HG03571 (cell line): ENCODE data around the gene MACC1.
"Not testable (repeated sequence)": the region's sequence is repeated elsewhere in the genome, so short reads cannot be mapped to it uniquely, and the experiment has no call there.

Source experiments
- ATAC-seq: cut with Tn5 transposase; IDR thresholded peaks from one replicate; pipeline ENCODE4 v1.9.1; 2021; ENCODE audit not compliant: unreplicated experiment

The MACC1 gene

DNA sequence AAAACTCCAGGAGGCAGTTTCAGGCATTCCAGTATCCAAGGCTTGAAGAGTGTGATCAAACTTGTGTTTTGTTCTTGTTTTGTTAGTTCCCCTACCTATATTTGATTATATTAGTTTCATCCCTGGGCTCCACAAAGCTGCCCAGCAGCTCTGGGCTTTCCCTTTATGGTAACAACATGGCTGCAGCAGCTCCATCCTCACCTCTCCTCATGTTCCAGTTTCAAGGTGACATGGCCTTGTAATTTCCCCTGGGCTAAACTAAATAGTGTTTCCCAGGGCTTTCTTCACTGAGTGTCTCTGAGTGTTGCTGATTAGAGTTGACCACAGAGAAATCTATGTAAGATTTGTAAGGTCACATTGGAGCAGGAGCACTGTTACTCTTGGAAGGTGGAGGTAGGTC is 83.4 kb downstream of the MACC1 start:
- no peak for ATAC-seq

DNA sequence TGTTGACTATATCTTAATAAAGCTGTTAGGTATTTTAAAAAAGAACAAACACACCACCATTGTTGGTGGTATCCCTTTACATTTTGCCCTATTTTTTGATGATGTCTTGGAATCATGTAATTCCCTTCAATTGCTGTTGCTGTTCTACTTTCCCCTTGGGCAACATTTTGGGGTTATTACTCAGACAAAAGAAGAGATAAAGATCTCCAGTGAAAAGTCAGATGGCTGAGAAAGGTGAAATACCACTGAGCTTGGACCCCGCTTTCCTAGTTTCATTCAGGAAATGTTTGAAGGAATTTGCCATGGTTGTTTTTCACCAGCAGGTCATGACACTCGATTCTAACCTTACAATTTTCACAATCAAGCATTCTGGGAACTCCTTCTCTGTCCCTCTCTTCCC is 84.6 kb downstream of the MACC1 start:
- ATAC-seq, result no peak

DNA sequence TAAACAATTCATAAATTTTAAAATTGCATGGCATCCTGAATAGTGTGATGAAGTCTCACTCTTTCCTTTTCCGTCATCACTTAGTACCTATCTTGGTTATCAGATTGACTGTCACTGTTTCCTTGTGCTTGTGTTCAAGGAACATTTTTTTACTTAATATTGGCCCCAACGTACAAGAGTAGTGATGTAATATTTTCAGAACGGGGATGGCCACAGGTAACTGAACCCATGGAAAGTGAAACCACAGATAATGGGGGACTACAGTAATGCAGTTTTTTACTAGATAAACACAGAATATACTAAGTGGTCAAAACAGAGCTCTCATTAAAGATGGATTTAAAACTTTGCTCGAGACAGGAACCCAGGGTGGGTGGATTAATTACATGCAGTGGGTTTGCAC is 85.4 kb downstream of the MACC1 start:
- ATAC-seq, result no peak

- no peak for ATAC-seq
These were observed 87.3 kb downstream of the MACC1 start for GRCh38 chr7:20129920-20130319.

GRCh38 chr7:20128001-20128400 is 89.2 kb downstream of the MACC1 start:
- no peak for ATAC-seq

GRCh38 chr7:20126060-20126459 is 91.1 kb downstream of the MACC1 start:
- ATAC-seq, result not testable (repeated sequence)

DNA sequence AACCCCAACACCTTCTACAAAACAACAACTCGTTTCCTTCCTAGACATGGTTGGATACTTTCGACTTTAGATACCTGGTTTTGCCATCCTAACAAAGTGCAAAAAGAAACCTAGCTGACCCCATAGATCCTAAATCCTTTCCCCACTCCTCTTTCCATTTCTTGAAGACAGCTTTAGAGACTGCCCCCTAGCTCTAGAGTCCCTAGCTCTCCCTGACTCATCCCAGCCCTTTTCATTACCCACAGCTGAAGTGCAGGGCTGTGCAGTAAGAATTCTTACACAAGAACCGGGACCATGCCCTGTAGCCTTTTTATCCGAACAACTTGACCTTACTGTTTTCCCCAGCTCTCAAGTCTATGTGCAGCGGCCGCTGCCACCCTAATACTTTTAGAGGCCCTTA is 93.1 kb downstream of the MACC1 start:
- ATAC-seq, result not testable (repeated sequence)

GRCh38 chr7:20122653-20123316 is 94.4 kb downstream of the MACC1 start:
- ATAC-seq, result not testable (repeated sequence)

- ATAC-seq, result no peak
These were observed 95.1 kb downstream of the MACC1 start for GRCh38 chr7:20122073-20122472.

DNA sequence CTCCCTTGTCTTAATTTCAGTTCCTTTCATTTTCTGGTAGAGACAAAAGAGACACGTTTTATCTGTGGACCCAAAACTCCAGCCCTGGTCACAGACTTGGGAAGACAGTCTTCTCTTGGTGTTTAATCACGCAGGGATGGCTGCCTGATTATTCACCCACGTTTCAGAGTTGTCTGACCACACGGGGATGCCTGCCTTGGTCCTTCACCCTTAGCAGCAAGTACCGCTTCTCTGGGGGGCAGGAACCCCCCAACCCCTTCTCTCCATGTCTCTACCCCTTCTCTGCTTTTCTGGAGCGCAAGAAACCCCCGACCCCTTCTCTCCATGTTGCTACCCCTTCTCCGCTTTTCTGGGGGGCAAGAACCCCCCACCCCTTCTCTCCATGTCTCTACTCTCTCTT is 95.8 kb downstream of the MACC1 start:
- no peak for ATAC-seq

- ATAC-seq, result not testable (repeated sequence)
These were observed 96.5 kb downstream of the MACC1 start for GRCh38 chr7:20120611-20121168.

DNA sequence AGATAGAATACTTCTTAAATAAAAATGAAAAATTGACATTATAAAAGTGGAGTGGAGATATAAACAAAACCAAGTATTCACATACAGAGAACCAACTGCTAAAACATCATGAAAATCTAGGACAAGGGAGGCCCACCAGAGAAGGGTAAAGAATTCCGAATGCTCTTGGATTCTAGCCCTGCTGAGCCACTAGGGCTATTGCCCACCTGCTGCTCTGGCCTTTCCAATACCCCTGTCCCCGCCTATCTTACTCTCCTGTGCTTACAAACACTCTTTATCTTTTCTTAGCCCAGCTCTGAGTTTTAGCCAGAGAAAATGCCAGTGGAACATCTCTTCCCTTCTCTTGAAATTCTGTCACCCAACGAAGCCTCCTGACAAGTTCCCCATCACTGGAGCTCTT is 100.3 kb downstream of the MACC1 start:
- no peak for ATAC-seq

GRCh38 chr7:20114468-20114867 is 102.7 kb downstream of the MACC1 start:
- ATAC-seq, result peak; percentile 84

DNA sequence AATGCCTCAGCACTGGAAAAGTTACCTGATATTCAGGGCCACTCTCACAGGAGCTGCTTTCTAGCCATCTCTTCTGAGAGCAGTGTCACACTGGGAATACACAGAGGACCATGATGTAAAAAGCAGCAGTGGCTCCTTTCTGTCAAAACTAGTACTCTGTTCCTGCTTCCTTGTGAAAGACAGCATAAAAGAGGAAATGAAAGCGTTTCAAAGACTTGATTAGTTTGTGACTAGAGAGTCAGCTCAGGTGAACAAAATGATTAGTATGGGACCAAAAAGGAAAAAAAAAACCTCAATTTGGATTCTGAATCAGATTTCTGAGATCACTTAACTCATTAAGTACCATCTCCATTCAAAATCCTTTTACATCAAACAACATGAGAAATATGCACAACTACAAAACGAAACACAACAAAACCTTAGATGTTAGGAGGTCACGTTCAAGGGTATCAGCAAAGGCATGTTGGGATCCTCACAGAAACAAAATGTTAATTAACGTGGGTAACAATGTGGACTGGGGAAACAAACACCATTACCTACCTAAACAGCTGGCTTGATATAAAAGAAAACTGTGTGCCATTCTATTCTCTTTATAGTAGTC is 103.7 kb downstream of the MACC1 start:
- ATAC-seq, result peak; percentile 89

- no peak for ATAC-seq
These were observed 104.5 kb downstream of the MACC1 start for GRCh38 chr7:20112696-20113095.

DNA sequence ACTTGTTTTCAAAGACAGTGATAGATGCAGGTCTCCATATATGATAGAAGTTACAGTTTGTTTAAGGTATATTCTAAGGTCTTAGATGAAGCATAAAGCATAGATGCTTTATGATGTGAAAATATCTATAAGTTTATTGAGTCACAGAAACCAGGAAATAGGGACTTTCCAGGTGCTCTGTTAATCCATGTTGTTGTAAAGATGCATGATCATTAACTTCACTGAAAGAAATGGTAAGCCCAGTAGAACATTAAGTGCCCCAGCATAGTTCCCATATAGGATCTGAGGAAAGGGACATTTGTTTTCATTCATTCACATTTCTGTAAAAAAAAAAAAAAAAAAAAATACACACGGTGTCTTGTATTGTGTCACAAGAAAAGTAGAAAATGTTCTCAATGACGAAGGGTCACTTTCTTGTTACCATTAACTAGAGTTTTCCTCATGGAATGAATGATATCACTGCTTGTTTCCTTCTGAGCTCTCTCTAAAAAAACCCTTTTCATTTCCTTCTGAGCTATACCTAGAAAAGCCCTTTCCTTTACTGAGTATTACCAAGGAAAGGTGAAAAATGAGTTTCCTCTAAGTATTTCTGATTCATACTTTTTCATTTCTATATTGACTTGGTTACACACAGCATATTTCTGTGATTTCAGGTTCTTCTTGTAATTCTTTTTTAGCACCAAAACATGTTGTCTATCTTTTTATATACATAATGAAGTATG is 105.2 kb downstream of the MACC1 start:
- ATAC-seq, result no peak

- ATAC-seq, result no peak
These were observed 109.6 kb downstream of the MACC1 start for GRCh38 chr7:20107582-20107981.

- no peak for ATAC-seq
These were observed 112.5 kb downstream of the MACC1 start for GRCh38 chr7:20104696-20105095.

- ATAC-seq, result no peak
These were observed 114.2 kb downstream of the MACC1 start for GRCh38 chr7:20102982-20103381.

DNA sequence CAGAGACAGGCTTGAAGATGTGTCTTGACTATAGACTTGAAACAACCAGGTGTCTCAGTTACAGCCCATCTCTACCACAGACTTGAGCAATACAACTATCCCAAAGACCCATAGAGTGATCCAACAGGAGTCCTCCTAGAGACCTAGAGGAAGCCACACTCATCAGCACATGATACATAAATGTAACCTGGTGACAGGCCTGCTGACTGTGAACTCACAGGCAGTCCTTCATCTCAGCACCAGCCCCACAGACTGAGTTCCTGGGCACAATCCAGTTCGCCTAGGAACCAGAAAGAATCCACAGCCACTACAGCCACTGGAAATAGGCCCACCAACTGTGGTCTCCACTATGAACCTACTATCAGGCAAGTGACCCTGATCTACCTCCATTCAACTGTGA is 121.3 kb downstream of the MACC1 start:
- no peak for ATAC-seq

DNA sequence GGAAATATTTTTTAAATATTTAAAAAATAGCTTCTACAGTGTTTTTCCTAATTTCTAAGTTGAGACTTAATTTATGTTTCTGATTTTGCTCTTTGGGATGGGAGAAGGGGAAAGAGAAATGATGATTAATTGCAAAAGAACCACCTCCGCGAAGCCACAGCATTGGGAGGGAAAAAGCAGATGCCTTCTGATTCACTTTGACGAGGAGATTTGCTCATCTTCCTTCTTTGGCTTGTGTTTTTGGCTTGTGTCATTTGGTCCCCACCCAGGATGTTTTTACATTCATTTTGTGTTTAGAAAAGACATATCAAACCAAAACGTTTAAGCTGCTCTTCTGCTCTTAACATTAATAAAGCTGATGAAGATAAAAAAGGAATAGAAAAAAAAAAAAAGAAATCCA is 121.7 kb downstream of the MACC1 start:
- ATAC-seq, result no peak

DNA sequence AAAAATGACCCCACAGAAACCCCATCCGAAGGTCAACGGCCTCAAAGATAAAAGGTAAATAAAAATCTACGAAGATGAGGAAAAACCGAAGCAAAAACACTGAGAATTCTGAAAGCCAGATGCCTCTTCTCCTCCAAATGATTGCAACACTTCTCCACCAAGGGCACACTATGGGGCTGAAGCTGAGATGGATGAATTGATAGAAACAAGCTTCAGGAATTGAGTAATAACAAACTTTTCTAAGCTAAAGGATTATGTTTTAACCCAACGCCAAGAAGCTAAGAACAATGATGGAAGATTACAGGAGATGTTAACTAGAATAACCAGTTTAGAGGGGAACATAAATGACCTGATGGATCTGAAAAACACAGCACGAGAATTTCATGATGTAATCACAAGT is 127.8 kb downstream of the MACC1 start:
- no peak for ATAC-seq
